Urothelium cell line (cell line): ENCODE measurements around the gene TPM3.
"Not testable (repeated sequence)": the region's sequence is repeated elsewhere in the genome, so short reads cannot be mapped to it uniquely, and the experiment has no call there.

ENCODE experiments used
- DNase-seq: peaks from one replicate; pipeline ENCODE4 v3.0.0; 2011; ENCODE audit warnings: low spot score, mixed read lengths
- FAIRE-seq: peaks from 2 replicates; lab custom pipeline; 2011; peaks lifted over from hg19 to GRCh38; lab: Jason Lieb, UNC

The TPM3 gene

GRCh38 chr1:154191990-154192461 lies at the start of gene TPM3:
TPM3 (minus strand) TSS chr1:154192100; CDS start chr1:154192018, 82 bp downstream.
- FAIRE-seq, result no peak
- DNase-seq, result no peak

- DNase-seq, result no peak
- FAIRE-seq, result no peak
These were observed 48.5 kb upstream of the TPM3 start for GRCh38 chr1:154240294-154240833.

- DNase-seq (no peak), FAIRE-seq (no peak)
These were observed 47.6 kb upstream of the TPM3 start for GRCh38 chr1:154239491-154239890.

GRCh38 chr1:154237880-154238506 lies 46.1 kb upstream of the TPM3 start:
- FAIRE-seq, result no peak
- no peak for DNase-seq

GRCh38 chr1:154237435-154237834 lies 45.5 kb upstream of the TPM3 start:
- FAIRE-seq (no peak), DNase-seq (no peak)

- DNase-seq (no peak), FAIRE-seq (no peak)
These were observed 45.0 kb upstream of the TPM3 start for GRCh38 chr1:154236855-154237254.

GRCh38 chr1:154233127-154233526 lies 41.2 kb upstream of the TPM3 start:
- DNase-seq, FAIRE-seq: not testable (repeated sequence)

GRCh38 chr1:154231112-154231511 lies 39.2 kb upstream of the TPM3 start:
- not testable (repeated sequence) for FAIRE-seq, DNase-seq

- DNase-seq (no peak), FAIRE-seq (no peak)
These were observed 33.5 kb upstream of the TPM3 start for GRCh38 chr1:154225370-154225769.

GRCh38 chr1:154223621-154224020 lies 31.7 kb upstream of the TPM3 start:
- no peak for DNase-seq
- FAIRE-seq, result no peak

- FAIRE-seq, result no peak
- DNase-seq, result no peak
These were observed 31.0 kb upstream of the TPM3 start for GRCh38 chr1:154222918-154223317.

GRCh38 chr1:154222518-154222917 lies 30.6 kb upstream of the TPM3 start:
- DNase-seq, result no peak
- no peak for FAIRE-seq

- peak; percentile 54 for DNase-seq
These were observed 29.5 kb upstream of the TPM3 start for GRCh38 chr1:154221278-154222001.

GRCh38 chr1:154220970-154221277 lies 29.0 kb upstream of the TPM3 start:
- FAIRE-seq, result no peak
- DNase-seq, result no peak

More at GRCh38 chr1:154221278-154222001, 29.5 kb upstream of the TPM3 start:
- FAIRE-seq, result no peak

GRCh38 chr1:154220071-154220969 lies 28.4 kb upstream of the TPM3 start, which contains the start of gene UBAP2L:
UBAP2L (plus strand) TSS chr1:154220955; CDS start chr1:154225124, 4,169 bp downstream.
- FAIRE-seq (peak; percentile 89), DNase-seq (peak; percentile 97)

GRCh38 chr1:154219541-154219940 lies 27.6 kb upstream of the TPM3 start:
- FAIRE-seq, result no peak

GRCh38 chr1:154218545-154218944 lies 26.6 kb upstream of the TPM3 start:
- DNase-seq (no peak), FAIRE-seq (no peak)

More at GRCh38 chr1:154219541-154219940, 27.6 kb upstream of the TPM3 start:
- DNase-seq, result no peak

- FAIRE-seq (no peak), DNase-seq (no peak)
These were observed 21.4 kb upstream of the TPM3 start for GRCh38 chr1:154213274-154213673.

GRCh38 chr1:154212083-154212482 lies 20.2 kb upstream of the TPM3 start:
- FAIRE-seq (no peak), DNase-seq (no peak)

- DNase-seq (no peak), FAIRE-seq (no peak)
These were observed 16.9 kb upstream of the TPM3 start for GRCh38 chr1:154208677-154209388.
